ENCODE measurements around the gene FMR1NB. TPM values are rescaled to one million over a fixed set of nuclear protein-coding genes. Genes with fewer than 3 reads are reported as not detected.

The FMR1NB gene, protein sequence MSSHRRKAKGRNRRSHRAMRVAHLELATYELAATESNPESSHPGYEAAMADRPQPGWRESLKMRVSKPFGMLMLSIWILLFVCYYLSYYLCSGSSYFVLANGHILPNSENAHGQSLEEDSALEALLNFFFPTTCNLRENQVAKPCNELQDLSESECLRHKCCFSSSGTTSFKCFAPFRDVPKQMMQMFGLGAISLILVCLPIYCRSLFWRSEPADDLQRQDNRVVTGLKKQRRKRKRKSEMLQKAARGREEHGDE
- not detected in 2 replicates for total RNA-seq

DNA sequence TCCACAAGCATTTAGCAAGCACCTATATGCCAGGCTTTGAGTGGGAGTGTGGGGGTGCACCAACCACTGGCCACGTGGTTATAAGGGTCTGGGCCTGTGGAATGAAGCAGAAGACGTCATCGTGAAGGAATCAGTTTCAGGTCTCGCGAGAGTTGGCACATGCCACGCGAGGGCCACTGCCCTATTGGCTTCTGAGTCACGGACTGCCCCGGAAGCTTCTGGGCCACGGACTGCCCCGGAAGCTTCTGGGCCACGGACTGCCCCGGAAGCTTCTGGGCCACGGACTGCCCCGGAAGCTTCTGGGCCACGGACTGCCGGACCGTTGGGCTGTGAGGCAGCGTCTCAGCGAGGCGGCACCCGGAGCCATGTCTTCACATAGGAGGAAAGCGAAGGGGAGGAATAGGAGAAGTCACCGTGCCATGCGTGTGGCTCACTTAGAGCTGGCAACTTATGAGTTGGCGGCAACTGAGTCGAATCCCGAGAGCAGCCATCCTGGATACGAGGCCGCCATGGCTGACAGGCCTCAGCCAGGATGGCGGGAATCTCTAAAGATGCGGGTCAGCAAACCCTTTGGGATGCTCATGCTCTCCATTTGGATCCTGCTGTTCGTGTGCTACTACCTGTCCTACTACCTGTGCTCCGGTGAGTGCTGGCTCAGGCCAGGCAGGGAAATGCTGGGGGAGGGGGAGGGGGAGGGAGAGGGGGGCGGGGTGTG lies at the start of gene FMR1NB:
FMR1NB (plus strand) TSS at position 300 of the 715 bp plus-strand sequence; CDS start at position 366, 66 bp downstream.
- Histone ChIP-seq H3K4me3 (ENCODE audit: low read depth, low read length) (no peak within 1 kb of the TSS), H3K27me3 (ENCODE audit: control insufficient read depth, insufficient read depth, low read length) (no peaks in the 10 kb centered on the region), H3K36me3 (ENCODE audit: control insufficient read depth, insufficient read depth, low read length) (no peaks in the 10 kb centered on the region)
- FAIRE-seq: no peak
- TF ChIP-seq, protein P1, sequence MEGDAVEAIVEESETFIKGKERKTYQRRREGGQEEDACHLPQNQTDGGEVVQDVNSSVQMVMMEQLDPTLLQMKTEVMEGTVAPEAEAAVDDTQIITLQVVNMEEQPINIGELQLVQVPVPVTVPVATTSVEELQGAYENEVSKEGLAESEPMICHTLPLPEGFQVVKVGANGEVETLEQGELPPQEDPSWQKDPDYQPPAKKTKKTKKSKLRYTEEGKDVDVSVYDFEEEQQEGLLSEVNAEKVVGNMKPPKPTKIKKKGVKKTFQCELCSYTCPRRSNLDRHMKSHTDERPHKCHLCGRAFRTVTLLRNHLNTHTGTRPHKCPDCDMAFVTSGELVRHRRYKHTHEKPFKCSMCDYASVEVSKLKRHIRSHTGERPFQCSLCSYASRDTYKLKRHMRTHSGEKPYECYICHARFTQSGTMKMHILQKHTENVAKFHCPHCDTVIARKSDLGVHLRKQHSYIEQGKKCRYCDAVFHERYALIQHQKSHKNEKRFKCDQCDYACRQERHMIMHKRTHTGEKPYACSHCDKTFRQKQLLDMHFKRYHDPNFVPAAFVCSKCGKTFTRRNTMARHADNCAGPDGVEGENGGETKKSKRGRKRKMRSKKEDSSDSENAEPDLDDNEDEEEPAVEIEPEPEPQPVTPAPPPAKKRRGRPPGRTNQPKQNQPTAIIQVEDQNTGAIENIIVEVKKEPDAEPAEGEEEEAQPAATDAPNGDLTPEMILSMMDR (IDR thresholded peaks at IDR 0.05; ENCODE audit: insufficient read depth, low read length, severe bottlenecking): no peak
- no peak for DNase-seq (ENCODE audit: low read depth)

DNA sequence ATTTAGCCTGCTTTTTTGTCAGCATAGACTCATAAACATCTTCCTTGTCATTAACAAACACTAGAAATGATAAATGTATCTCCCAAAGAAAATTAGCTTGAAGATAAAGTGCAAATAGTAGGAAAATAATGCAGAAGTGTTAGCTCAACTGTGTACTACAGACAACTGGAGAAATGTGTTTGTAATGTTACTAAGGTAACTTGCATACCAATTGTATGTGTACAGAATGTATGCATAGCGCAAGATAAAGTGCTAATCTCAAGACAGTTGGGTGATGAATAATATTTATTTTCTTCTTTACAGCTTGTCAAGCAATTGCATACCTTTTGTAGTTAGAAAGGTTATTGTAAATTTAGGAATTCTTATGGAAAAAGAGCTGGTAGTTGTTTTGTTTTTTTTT lies 47.3 kb upstream of the FMR1NB start:
- TF ChIP-seq, protein P1 (IDR thresholded peaks at IDR 0.05; ENCODE audit: insufficient read depth, low read length, severe bottlenecking): no peak
- no peak for FAIRE-seq
- no peak overlapping the region for H3K4me3 ChIP-seq (ENCODE audit: low read depth, low read length)
- H3K36me3 ChIP-seq (ENCODE audit: control insufficient read depth, insufficient read depth, low read length): no peaks in the 10 kb centered on the region
- H3K27me3 ChIP-seq (ENCODE audit: control insufficient read depth, insufficient read depth, low read length): no peaks in the 10 kb centered on the region
- DNase-seq (ENCODE audit: low read depth): no peak

DNA sequence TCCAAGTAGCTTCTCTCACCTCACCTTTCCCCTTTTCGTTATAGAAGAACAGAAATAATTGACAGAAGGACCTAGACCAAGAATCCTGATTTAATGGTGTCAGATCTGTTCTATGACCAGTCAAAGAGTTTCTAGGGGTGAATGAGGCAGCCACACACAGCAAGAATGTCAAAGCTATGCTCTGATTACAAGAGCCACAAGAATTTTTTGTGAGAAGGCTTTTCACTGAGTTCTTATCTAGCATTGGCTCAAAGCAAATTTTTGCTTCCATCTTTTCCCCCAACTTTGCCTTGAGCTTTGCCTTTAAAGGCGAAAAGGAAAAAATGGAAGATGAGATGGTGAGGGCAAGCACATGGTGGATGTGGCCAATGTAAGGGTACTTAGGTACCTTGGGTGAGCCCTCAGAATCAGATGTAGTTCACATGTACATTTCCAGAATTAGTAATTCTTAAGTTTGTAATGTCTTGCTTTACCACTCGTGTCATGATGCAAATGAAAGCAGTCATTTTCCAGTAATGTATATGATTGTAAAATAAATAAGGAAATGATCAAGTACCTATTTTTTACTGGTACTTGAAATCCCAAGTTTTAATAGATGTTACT lies 45.9 kb upstream of the FMR1NB start:
- TF ChIP-seq, protein P1 (IDR thresholded peaks at IDR 0.05; ENCODE audit: insufficient read depth, low read length, severe bottlenecking): no peak
- Histone ChIP-seq H3K27me3 (ENCODE audit: control insufficient read depth, insufficient read depth, low read length) (no peaks in the 10 kb centered on the region), H3K36me3 (ENCODE audit: control insufficient read depth, insufficient read depth, low read length) (no peaks in the 10 kb centered on the region), H3K4me3 (ENCODE audit: low read depth, low read length) (no peak overlapping the region)
- no peak for FAIRE-seq
- no peak for DNase-seq (ENCODE audit: low read depth)

DNA sequence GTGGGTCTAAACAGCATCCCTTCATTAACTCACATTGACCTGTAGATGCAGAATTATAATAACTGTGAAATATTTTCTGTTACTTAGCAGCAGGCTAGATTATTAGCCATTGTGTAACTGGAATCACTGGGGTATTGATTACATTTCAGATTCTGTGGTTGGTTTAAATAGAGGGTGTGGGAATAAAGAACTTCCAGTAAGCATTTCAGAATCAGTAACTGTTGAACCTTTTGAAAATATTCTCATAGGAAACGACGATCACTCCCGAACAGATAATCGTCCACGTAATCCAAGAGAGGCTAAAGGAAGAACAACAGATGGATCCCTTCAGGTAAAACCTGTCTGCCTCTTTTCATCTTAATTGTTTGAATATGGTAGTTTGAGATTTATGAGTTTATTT lies 35.9 kb upstream of the FMR1NB start:
- TF ChIP-seq, protein P1 (IDR thresholded peaks at IDR 0.05; ENCODE audit: insufficient read depth, low read length, severe bottlenecking): no peak
- Histone ChIP-seq H3K27me3 (ENCODE audit: control insufficient read depth, insufficient read depth, low read length) (no peaks in the 10 kb centered on the region), H3K4me3 (ENCODE audit: low read depth, low read length) (no peak overlapping the region), H3K36me3 (ENCODE audit: control insufficient read depth, insufficient read depth, low read length) (peaks cover 1% of the 10 kb centered on the region)
- DNase-seq (ENCODE audit: low read depth) (no peak), FAIRE-seq (no peak)

DNA sequence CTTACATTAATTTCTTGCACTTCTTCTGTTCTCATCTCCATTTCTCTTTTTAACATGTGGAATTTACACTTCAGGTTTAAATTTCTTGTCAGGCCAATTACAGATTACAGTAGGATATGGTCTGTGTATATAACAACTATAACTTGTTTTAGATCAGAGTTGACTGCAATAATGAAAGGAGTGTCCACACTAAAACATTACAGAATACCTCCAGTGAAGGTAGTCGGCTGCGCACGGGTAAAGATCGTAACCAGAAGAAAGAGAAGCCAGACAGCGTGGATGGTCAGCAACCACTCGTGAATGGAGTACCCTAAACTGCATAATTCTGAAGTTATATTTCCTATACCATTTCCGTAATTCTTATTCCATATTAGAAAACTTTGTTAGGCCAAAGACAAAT lies 32.6 kb upstream of the FMR1NB start:
- no peak for FAIRE-seq
- TF ChIP-seq, protein P1 (IDR thresholded peaks at IDR 0.05; ENCODE audit: insufficient read depth, low read length, severe bottlenecking): no peak
- no peak for DNase-seq (ENCODE audit: low read depth)
- peaks cover 1% of the 10 kb centered on the region for H3K36me3 ChIP-seq (ENCODE audit: control insufficient read depth, insufficient read depth, low read length)
- H3K4me3 ChIP-seq (ENCODE audit: low read depth, low read length): no peak overlapping the region
- H3K27me3 ChIP-seq (ENCODE audit: control insufficient read depth, insufficient read depth, low read length): no peaks in the 10 kb centered on the region
